Islet of Langerhans (tissue), 1 donor: ENCODE results near the gene NHSL1.
A peak's percentile ranks its signal among the peaks of the same experiment; 100 is the strongest.

Experiments used
- FAIRE-seq: peaks from one replicate; lab custom pipeline; 2011; peaks lifted over from hg19 to GRCh38; lab: Jason Lieb, UNC

NHSL1 gene

DNA sequence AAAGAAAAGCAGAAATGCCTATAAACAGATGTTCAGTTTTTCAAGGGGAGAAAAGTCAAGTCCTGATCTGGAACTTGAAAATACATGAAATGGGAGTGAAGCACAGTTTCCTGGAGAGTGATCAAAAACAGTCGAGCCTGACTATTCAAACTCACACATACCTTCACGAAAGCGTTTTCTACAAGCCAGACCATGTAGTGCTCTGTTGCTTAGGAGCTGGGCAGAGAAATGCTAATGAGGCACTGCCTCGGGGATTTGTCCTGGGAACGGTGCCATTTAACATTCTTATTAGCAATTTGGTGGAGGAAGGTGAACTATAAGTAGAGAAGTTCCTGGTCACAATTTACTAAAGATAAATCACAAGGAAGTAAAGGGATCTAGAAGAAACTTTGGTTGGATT lies 5.9 kb downstream of the NHSL1 start:
- FAIRE-seq, result no peak

DNA sequence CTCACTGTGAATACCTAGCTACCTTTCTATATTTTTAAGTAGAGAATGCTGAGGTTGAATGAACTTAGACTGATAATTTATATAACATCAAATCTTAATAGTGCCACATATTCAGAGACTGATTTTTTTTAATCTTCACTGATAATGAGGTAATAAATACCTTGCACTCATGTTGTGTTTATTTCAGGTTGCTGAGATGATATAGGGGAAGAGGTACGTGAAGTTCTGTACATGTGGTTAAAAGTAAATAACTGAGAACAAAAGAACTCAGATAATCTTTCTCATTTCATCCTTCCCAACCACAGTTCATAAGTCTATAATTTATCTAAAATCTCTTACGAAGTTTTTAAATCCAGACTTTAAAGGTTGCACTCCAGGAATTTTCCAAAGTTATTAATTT lies 6.4 kb downstream of the NHSL1 start:
- peak; percentile 5 for FAIRE-seq

DNA sequence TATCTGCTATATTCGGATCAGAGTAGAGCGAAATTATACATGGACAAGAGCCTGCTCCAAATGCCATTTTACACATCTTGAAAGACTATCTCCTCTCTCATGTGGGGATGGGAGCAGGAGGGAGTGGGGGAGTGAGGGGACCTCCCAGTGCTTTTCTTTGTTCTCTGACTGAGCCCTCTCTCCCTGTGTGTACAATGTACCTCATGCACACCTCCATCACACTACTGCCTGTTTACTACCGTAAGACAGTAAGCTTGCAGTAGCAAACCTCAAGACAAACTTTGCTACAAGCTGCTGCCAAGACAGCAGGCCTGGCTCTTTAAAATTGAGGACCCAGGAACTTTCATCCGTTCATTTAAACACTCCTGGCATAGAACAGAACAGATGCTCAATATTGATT lies 7.2 kb downstream of the NHSL1 start:
- FAIRE-seq, result no peak

DNA sequence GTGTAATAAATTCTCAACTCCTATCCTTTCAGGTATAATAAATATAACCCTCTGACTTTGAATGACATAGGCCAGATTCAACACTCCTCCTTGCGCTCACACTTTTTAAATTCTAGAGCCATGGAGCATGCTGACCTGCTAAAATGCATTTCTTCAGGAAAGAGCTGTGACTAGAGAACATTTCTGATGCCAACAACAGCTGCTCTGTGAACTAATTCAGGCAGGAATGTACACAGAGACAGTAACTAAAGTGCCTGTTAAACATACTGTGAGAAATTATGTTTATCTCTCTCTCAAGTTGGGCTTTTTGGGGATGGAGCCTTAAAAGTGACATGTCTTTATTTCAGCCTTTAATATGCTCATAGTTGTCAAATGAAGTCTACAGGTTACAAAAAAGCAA lies 8.3 kb downstream of the NHSL1 start:
- FAIRE-seq, result no peak

DNA sequence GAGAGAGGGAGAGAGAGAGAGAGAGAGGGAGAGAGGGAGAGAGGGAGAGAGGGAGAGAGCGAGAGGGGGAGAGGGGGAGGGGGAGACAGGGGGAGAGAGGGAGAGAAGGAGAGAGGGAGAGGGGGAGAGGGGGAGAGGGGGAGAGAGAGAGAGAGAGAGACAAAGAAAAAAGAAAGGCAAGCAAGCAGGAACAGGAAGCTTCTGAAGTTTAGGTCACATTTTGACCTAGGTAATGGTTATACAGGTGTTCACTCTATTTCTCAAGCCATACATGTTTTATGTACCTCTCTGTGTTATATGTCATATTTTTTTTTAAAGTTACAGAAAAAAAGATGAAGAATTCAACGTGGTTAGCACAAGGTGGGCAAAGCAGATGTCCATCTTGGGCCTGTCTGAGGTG lies 9.4 kb downstream of the NHSL1 start:
- FAIRE-seq, result no peak

DNA sequence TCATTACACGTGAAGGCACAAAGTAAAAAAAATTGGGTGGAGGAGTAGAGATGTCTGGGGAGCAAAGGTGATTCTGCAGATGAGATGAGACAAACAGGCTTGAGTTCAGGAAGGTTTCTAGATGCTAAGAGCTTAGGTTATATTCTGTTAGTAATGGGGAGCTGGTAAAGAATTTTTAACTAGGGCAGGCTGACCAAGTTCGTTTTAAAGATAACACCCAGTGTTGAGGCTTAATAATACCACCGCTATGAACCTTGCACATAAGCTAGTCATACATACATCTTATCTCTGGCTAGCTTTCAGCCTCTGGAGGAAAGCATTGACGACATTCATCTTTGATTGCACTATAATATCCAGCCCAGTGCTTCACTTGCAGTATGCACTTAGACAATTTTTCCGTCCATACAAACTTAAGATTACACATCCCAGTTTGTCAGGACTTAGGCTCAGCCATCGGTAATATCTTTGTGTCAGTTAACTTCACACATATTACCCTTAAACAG lies 12.1 kb downstream of the NHSL1 start:
- no peak for FAIRE-seq

DNA sequence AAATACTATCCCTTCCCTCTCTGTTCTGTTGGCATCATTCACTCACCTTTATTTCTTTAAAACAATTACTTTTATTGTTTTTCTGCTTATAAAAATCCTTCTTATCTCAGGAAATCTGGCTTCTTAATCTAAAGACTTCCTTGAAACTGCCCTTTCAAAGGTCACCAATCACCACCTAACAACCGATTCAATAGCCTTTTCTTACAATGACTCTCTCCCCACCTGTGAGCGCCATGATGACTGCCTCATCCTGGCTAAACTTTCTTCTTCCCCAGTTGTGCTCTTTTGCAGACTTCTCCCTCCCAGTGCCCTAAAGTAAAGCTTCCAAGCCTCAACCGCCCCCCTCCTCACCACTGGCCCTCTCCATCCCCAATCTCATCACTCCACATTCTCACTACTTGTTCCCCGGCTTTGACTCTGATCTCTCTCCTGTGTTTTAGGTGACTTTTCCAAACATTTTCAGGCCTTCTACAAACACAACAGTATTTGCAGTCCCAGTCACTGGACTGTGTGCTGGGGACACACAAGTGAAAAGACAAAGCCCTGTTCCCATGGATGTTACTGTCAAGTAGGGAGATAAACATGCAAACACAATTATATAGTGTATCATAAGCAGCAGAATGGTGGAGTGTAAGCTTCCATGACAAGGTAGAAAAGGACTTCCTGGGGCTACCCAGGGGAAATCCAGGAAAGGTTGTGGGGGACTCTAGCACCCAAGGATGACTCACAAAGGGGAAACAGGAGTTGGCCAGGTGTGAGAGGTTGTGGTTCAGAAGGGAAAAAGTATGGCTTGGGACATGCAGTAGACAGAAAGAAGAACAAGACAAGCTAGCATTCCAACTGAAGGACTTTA lies 12.8 kb downstream of the NHSL1 start:
- no peak for FAIRE-seq

DNA sequence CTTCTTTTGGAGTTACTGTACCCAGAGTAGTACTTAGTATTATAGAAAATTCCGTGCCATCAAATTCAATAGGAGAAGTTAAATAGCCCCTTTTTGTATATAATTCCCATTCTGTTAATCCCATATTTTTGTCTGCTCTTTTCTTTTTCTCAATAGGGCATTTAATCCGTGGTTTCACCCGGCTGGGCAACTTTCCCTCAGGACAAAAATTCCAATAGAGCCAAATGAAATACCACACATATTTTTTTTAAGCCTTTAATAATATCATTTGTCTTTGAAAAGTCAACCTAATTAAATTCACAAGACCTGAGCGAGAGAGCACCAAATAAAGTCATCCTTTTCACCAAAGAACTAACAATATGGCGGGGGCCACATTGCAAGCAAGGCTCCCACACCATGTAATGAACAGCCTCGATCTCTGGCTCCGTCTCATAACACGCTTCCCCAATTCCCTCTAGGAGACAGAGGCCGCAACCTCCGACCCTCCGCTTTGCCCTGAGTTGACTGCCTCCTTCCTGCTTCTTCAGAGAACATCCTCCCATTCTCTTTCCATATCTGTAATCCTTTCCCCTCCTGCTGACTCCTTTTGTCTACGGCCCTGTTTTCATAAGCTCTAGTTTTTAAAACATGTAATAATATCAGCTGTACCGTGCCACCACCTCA lies 13.6 kb downstream of the NHSL1 start:
- FAIRE-seq, result no peak

DNA sequence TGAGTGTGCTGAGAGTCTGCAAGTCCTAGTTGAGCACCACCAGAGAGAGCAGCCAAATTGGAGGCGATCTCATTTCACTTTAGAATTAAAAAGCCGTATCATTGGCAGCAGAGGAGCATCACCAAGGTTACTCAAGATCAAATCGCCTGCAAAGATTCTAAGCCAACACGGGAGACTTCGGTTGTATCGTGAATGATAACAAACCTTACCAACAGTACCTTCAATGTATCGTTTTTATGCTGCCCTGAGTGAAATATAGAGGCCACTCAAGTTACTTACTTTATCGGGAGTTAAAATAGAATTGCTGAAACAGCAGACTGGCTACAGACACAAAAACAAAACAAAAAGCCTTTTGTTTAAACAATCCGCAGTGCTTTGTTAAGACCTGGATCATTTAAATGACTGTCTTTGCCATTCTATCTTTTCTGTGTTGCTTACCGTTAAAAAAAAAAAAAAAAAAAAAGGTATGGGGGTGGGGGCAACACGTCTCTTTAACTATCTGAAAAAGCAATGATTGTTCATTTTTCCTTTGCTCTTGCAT lies 14.2 kb downstream of the NHSL1 start:
- FAIRE-seq, result peak; percentile 75

DNA sequence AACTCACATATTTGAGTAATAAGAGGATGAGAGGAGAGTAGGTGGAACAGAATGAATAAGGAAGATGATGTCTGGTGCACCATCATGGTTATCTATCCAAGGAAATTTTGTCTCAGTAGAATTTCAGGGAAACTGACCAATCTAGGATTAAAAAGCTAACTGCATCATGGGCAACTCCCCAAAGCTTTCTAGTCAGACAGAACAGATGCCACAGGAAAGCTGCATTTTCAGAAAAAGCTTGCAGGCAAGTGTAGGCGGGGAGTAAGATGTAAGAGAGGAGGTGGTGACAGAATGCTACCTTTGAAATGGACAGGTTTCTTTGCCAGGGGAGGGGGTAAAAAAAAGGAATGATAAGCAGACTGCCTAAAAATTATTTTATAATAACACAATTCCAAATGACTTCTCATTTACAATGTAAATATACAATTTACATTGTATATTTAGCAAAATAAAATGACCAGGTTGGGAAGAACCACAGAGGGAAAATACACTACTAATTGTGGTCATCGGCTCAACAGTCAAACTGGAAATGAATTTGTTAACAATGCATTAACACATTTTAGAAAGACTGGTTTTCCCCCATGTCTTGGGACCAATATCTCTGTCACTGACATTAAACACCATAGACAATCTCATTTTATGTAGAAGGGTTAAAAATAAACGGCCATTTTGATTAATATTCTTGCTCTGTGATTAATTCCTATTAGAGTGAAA lies 15.1 kb downstream of the NHSL1 start:
- FAIRE-seq, result peak; percentile 62

DNA sequence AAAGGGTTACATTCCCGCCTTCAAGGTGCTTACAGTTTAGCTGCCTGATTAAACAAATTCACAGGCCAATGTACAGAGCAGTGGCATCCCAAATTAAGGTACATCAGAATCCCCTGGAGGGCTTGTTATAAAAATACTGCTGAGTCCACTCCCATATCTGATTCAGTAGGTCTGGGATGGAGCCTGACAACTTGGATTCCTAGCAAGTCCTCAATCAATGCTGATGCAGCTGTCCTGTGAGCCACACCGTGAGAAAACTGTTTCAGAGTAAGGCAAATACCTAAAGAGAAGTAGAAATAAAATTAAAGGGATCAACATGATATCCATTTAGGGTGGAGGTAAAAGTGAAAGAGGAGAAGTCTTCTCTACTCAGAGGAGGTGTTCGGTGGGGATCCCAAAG lies 16.5 kb downstream of the NHSL1 start:
- no peak for FAIRE-seq

DNA sequence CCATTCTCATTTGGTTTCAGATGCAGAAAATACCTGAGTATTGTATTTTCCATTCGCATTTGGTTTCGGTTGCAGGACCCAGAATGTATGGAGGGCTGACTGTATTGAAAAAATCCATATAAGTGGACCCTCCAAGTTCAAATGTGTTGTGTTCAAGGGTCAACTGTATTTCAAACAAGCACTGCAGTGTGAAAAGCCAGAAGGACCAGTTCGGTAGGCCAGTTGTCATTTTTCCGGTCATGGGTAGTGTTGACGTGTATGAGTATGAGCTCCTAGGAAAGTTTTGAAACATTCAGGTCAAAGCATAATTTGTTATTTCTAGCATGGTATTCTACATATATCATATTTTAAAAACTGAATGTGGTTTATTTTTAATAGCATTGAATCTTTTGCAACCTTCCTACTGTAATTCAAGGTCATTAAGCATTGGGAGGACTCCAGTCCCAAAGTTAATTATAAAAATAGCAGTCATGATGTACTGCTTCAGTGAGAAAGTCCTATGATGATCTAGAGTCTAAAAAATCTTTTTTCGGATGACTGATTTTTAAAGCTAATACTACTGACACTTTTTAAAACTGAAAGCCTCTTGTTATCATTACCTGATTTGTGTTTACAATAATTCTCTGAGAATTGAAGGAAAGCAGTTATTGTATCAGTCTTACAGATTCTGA lies 18.9 kb downstream of the NHSL1 start:
- peak; percentile 38 for FAIRE-seq

DNA sequence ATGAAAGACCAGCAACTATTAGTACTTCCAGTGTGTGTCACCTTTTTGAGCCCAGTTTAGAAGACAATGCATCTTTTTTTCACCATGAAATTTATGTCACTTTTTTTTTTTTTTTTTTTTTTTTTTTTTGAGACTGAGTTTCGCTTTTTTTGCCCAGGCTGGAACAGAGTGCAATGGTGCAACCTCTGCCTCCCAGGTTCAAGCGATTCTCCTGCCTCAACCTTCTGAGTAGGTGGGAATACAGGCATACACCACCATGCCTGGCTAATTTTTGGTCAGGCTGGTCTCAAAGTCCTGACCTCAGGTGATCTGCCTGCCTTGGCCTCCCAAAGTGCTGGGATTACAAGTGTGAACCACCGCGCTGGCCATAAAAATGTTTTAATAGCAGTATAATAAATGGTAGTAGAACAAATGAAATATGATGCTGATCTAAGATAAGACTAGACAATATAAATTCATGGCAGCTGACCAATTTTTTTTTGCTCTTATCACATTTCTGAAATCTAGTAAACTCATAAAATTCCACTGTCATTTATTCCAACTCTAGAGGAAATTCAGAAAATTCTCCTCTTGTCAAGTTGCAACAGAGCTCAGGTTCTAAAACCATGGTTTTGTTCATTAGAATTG lies 21.3 kb downstream of the NHSL1 start:
- no peak for FAIRE-seq

DNA sequence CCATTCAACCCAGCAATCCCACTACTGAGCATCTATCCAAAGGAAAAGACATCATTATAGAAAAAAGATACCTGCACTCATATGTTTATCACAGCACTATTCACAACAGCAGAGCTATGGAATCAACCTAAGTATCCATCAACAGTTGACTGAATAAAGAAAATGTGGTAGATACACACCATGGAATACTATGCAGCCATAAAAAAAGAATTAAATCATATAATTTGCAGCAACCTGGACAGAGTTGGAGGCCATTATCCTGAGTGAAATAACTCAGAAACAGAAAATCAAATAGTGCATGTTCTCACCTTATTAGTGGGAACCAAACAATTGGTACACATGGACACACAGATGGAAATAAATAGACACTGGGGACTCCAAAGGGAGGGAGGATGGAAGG lies 23.2 kb downstream of the NHSL1 start:
- no peak for FAIRE-seq

DNA sequence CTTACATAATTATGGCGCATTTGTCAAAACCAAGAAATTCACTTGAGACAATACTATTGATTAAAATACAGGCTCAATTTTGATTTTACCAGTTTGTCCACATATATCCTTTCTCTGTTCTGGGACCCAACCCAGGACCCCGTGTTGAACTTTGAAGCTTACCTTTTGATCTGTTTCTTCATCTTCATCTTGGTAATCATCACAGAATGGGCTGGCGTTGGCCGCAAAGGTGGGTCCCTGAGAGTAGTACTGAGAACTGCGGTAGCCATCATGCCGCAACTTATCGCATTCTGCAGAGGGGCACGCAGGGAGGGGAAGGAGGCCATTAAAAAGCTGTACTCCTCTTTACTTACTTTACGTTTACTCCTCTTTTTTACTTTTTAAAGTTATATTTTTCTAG lies 26.1 kb downstream of the NHSL1 start:
- no peak for FAIRE-seq

DNA sequence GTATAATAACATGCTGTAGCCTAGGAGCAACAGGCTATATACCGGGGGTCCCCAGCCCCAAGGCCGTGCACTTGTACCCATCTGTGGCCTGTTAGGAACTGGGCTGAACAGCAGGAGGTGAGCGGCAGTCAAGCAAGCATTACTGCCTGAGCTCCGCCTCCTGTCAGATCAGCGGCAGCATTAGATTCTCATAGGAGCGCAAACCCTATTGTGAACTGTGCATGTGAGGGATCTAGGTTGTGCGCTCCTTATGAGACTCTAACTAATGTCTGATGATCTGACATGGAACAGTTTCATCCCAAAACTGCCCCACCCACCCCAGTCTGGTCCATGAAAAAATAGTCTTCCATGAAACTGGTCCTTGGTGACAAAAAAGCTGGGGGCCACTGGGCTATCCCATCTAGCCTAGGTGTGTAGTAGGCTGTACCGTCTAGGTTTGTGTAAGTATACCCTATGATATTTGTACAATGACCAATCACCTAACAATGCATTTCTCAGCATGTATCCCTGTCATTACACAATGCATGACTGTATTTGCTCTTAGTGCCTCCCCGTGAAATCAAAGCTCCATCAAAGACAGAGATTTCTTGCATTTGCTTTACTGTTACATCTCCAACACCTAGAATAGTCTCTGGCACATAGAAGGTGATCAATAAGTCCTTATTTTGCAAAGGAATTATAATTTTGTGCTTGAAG lies 30.8 kb downstream of the NHSL1 start:
- FAIRE-seq, result no peak

DNA sequence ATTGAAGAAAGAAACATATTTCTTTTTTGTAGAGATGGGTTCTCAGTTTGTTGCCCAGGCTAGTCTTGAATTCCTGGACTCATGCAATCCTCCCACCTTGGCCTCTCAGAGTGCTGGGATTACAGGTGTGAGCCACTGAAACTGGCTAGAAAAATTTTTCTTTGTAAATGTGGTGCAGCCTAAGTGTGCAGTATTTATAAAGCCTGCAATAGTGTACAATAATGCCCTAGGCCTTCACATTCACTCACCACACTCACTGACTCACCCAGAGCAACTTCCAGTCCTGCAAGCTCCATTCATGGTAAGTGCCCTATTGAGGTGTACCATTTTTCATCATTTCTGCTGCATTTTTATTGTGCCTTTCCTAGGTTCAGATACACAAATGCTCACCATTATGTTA lies 31.4 kb downstream of the NHSL1 start:
- no peak for FAIRE-seq

DNA sequence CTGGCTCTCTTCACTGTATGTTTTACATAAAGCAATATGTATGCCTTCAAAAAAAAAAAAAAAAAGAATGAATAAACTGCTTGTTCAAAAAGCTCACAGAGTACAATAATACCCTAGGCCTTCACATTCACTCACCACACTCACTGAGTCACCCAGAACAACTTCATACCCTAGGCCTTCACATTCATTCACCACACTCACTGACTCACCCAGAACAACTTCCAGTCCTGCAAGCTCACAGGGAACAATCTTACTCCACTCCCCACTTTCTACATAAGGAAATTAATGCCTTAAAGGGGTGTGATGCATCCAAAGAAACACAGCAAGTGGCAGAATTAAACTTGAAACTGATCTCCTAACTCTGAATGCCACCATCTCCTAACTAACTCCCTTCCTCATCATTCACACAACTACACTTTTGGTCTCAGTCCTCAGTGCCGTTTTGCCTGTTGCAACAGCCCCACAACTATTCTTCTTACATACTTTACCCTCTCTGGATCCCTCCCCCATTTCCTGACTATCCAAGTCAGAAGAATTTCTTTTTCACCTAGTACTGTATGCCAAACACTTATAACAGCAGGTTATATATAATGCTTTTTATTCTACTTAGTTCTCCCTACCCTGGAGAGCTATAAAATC lies 34.2 kb downstream of the NHSL1 start:
- no peak for FAIRE-seq

DNA sequence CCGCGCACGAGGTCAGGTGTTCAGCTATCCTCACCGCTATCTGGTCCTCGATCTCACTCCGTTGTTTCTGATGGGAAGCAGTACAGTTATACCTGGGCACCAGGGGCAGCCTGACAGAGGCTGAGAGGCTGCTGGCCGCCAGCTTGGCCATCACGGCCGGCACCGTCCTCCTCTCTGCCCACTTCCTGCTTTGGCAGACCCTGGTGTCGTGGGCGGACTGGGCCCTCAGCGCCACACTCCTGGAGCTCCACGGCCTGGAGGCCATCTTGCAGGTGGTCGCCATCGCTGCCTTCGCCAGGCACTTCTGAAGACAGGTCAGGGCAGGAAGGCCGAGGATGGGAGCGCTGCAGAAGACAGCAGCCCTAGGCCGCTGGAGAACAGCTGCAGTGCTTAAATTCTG lies 35.2 kb downstream of the NHSL1 start:
- no peak for FAIRE-seq

DNA sequence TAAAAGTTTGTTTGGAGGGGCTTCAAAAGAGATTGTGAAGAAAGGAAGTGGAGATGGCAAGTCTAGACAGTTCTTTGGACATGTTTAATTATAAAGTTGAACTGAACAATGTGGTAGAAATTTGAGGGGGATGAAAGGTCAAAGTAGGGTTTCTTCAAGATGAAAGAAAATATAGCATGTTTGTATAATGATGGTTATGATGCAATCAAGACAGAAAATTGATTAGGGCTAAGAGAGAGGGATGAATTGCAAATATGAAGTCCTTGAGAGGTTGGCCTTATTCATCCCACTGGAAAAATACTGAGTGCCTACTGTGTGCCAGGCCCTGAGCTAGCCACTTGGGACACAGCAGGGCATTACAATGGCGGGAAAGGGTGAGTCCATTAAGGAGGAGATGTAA lies 37.6 kb downstream of the NHSL1 start:
- no peak for FAIRE-seq

DNA sequence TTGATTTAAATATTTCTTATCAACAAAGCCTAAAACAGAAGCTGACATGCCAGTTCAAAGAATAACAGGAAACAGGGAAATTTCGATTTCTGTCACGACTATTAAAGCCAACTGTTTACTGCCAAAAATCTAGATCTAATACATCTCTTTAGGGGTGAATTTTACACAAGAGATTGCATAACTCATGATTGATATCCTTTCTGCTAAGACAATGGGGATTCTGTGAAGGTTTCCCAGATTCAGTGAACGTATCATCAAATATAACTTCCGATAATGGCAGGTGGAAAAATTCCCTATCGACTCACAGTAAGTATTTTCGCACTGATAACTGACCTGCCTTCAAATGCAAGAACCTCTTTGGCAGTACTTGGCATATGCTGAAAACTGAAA lies 42.9 kb downstream of the NHSL1 start:
- no peak for FAIRE-seq
